Mucosa of descending colon (tissue), 3 donors: ENCODE results near the gene SLC9A4. TPM values are rescaled to one million over a fixed set of nuclear protein-coding genes. Genes with fewer than 3 reads are reported as not detected.

Experiments
- ATAC-seq: fragments of 200-7000 bp; cut with Tn5 transposase; one replicate; pipeline ENCODE4 v1.9.1; 2020; ENCODE audit warnings: mild to moderate bottlenecking, moderate library complexity
- DNase-seq, 3 donors: peaks; one replicate each; pipeline ENCODE4 v3.0.0-alpha.2; 2020
- H3K36me3 ChIP-seq: fragments of 200-600 bp; one replicate; pipeline ENCODE4 v1.8.0; 2021; ENCODE audit warnings: low read depth, mild to moderate bottlenecking
- H3K4me1 ChIP-seq: fragments of 200-600 bp; one replicate; pipeline ENCODE4 v1.8.0; 2021; ENCODE audit warnings: low read depth, mild to moderate bottlenecking
- H3K4me3 ChIP-seq: fragments of 200-600 bp; one replicate; pipeline ENCODE4 v1.8.0; 2021; ENCODE audit warnings: mild to moderate bottlenecking
- H3K9me3 ChIP-seq: fragments of 200-600 bp; one replicate; pipeline ENCODE4 v1.8.0; 2021; ENCODE audit warnings: mild to moderate bottlenecking
- intact Hi-C, 2 donors: fragments of 100-400 bp; cut with DNase I in 1 of 2; cut with micrococcal nuclease in 1 of 2; formaldehyde crosslinking; loops; one replicate each; pipeline versions ENCODE4 v1.11.0 to v1.11.1; 2022; cut with DNase I, micrococcal nuclease
- total RNA-seq, 3 donors: library from RNA; stranded (reverse); fragmentation: NEBNext Ultra II Directional in 2 of 3; extraction: Animal tissue kit (Norgen Biotek cat#: 25700) in 2 of 3; gene quantifications; one replicate each; pipeline versions ENCODE4 v1.2.1 to v1.2.4, GENCODE V29; 2021 to 2023
- TF ChIP-seq, protein P1 (sequence below): fragments of 200-600 bp; IDR thresholded peaks from one replicate; pipeline ENCODE4 v1.8.0; 2022; ENCODE audit warnings: antibody characterized with exemption, mild to moderate bottlenecking
- donor health status: DM: no; HTN: no; CAD: no; lungs with moderate emphysema.
- donor health status: DM: no; HTN: no; CAD: no.
- donor health status: DM: no; HTN: yes; CAD: no.

The SLC9A4 gene
- total RNA-seq, 3 donors from 2014 or later, result 0.17 to 0.32 TPM; not detected in 1

DNA sequence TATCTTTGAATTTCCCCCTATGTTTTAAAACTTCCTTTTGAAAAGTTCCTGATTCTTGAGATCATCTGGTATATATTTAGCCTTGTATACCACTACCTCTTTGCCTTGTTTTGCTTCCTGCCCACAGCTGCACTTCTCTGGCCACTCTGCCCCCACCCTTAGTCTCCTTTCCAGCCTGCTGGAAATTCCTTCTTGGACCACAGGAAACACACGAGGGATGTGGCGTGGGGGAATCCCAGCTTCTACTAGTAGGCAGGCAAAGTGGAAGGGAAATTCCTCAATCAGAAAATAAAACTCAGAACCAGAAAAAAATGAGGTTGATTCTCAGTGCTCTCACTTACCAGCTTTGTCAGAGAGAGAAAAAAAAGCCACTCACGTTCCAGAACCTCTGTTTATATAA lies 36.7 kb upstream of the SLC9A4 start:
- peak; percentile 23 for ATAC-seq
- intact Hi-C loops, result no loop called here
- Histone ChIP-seq H3K4me1 (no peaks in the 10 kb centered on the region), H3K4me3 (no peak overlapping the region), H3K36me3 (no peaks in the 10 kb centered on the region), H3K9me3 (no peaks in the 10 kb centered on the region)
- TF ChIP-seq, protein P1, sequence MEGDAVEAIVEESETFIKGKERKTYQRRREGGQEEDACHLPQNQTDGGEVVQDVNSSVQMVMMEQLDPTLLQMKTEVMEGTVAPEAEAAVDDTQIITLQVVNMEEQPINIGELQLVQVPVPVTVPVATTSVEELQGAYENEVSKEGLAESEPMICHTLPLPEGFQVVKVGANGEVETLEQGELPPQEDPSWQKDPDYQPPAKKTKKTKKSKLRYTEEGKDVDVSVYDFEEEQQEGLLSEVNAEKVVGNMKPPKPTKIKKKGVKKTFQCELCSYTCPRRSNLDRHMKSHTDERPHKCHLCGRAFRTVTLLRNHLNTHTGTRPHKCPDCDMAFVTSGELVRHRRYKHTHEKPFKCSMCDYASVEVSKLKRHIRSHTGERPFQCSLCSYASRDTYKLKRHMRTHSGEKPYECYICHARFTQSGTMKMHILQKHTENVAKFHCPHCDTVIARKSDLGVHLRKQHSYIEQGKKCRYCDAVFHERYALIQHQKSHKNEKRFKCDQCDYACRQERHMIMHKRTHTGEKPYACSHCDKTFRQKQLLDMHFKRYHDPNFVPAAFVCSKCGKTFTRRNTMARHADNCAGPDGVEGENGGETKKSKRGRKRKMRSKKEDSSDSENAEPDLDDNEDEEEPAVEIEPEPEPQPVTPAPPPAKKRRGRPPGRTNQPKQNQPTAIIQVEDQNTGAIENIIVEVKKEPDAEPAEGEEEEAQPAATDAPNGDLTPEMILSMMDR, result no peak
- DNase-seq, result no peak

DNA sequence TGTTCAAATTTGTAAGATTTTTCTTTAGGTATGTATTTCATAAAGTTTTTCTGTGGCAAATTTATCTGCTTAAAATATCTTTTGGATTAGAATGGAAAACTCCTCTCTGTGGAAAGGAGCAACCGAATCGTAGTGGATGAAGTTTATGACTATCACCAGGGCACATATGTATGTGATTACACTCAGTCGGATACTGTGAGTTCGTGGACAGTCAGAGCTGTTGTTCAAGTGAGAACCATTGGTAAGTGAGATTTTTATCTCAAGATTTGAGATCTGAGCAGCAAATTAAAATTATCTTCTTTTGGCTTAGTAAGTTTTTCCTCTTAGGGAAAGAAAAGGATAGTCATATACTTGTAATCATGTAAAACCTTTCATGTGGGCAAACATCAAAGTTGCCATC lies 35.9 kb upstream of the SLC9A4 start:
- no peaks in the 10 kb centered on the region for H3K36me3 ChIP-seq
- H3K4me3 ChIP-seq, result no peak overlapping the region
- TF ChIP-seq, protein P1, result no peak
- DNase-seq (no peak), ATAC-seq (no peak)
- intact Hi-C loops, result no loop called here
- no peaks in the 10 kb centered on the region for H3K9me3 ChIP-seq
- H3K4me1 ChIP-seq, result no peaks in the 10 kb centered on the region

DNA sequence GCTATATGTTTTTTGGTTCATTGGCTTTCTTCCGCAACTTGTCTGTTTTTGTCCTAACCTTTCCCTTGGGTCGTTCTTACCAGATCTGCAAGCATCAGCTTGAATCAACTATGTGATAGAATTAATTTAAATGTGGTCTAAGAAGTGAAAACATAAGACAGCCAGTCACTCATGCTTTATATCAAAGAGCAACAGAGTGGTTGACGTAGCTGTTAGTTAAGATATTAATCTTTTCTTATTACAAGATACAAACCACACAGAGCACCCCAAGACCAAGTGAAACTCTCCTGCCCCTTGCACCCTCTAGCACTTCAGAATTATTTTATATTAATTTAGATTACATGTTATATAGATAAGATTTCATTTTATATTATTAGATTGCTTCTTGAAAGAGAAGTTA lies 34.9 kb upstream of the SLC9A4 start:
- no peak for DNase-seq
- ATAC-seq, result no peak
- Histone ChIP-seq H3K9me3 (no peaks in the 10 kb centered on the region), H3K4me1 (peaks cover under 1% of the 10 kb centered on the region), H3K36me3 (no peaks in the 10 kb centered on the region), H3K4me3 (no peak overlapping the region)
- TF ChIP-seq, protein P1, result no peak
- intact Hi-C loops, result no loop called here

DNA sequence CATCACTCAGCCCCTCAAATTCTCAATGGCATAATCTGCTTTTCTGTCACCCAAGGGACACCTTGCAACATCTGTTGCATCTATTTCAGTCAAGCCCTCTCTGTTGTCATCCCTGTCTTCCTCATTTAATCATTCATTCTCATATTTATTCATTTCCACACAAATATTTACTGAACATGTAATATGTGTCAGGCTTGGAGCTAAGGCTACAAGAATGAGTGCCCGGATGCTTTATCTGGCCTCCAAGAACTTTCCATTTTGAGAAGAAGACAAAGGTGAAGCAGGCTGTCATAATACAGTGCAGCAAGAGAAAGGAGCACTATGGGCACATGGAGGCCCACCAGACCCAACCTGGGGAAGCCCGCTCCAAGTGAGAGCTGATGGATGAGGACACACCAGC lies 34.4 kb upstream of the SLC9A4 start:
- no peak for ATAC-seq
- intact Hi-C loops, result no loop called here
- H3K4me1 ChIP-seq, result peaks cover 3% of the 10 kb centered on the region
- no peaks in the 10 kb centered on the region for H3K36me3 ChIP-seq
- DNase-seq, result no peak
- H3K9me3 ChIP-seq, result no peaks in the 10 kb centered on the region
- TF ChIP-seq, protein P1, result no peak
- no peak overlapping the region for H3K4me3 ChIP-seq

DNA sequence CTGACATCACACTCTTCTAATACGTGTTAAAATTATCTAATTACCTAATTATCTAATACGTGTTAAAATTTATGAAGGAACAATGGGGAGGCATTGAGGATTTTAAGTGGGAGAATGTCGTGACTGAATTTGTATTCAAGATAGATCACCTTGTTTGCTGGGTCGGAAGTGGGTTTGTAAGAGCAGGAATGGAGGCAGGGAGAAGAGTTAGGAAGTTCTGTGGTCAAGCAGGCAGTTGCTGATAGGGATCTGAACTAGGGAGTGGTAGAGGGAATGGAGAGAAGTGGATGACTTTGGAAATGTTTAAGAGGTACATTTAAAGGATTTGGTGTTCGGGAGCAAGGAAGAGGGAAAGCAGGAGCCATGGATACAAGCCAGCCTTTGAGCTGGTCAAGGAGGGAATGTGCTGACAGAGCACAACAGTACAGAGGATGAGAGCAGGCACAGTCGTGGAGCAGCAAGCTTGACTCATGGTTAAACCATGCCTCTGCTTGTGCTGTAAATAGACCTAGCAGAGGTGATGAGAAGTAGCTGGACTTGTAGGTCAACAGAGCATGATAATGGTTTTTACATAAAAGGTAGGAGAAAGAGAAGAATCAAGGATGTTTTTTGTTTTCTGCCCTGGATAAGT lies 33.8 kb upstream of the SLC9A4 start:
- TF ChIP-seq, protein P1, result no peak
- H3K4me3 ChIP-seq, result no peak overlapping the region
- H3K9me3 ChIP-seq, result no peaks in the 10 kb centered on the region
- DNase-seq (no peak), ATAC-seq (no peak)
- intact Hi-C loops, result no loop called here
- H3K36me3 ChIP-seq, result no peaks in the 10 kb centered on the region
- H3K4me1 ChIP-seq, result peaks cover 3% of the 10 kb centered on the region
